Measurements from ENCODE around the gene PAM. TPM values are rescaled to one million over a fixed set of nuclear protein-coding genes. Genes with fewer than 3 reads are reported as not detected.

PAM gene
- total and polyA plus RNA-seq, 4 donors, result 8.2 to 27.5 (median 13.7) TPM

- Histone ChIP-seq H3K27ac (ENCODE audit: low read depth in 1 of 2, low read length in 2 of 2) (no peak overlapping the region), H3K4me1 (ENCODE audit: control insufficient read depth in 4 of 4, insufficient read depth in 4 of 4, low read length in 3 of 4) (no peaks in the 10 kb centered on the region), H3K9ac (ENCODE audit: low read depth in 1 of 2, low read length in 2 of 2) (no peak overlapping the region), H3K4me3 (ENCODE audit: low read depth in 1 of 3, low read length in 3 of 3) (no peak overlapping the region), H3K9me3 (ENCODE audit: control insufficient read depth in 4 of 4, low read length in 3 of 4) (no peaks in the 10 kb centered on the region), H3K36me3 (ENCODE audit: control insufficient read depth in 4 of 4, insufficient read depth in 3 of 4, low read depth in 1 of 4, low read length in 3 of 4) (no peaks in the 10 kb centered on the region), H3K27me3 (ENCODE audit: control insufficient read depth in 4 of 4, insufficient read depth in 4 of 4, low read length in 3 of 4) (no peaks in the 10 kb centered on the region)
- no peak for TF ChIP-seq SP1 (IDR thresholded peaks at IDR 0.05)
- TF ChIP-seq REST (IDR thresholded peaks at IDR 0.05), result no peak
- no peak for TF ChIP-seq RXRA (IDR thresholded peaks at IDR 0.05)
- no peak for TF ChIP-seq YY1 (IDR thresholded peaks at IDR 0.05)
- TF ChIP-seq MAX (IDR thresholded peaks at IDR 0.05), result no peak
- no peak for TF ChIP-seq HNF4G (IDR thresholded peaks at IDR 0.05)
- no peak for TF ChIP-seq JUND (IDR thresholded peaks at IDR 0.05)
- TF ChIP-seq GABPA (IDR thresholded peaks at IDR 0.05 in 1 of 2, conservative IDR thresholded peaks at IDR 0.05 in 1 of 2), result no peak
- no peak for TF ChIP-seq ATF3 (IDR thresholded peaks at IDR 0.05)
- TF ChIP-seq FOXA2 (IDR thresholded peaks at IDR 0.05), result no peak
- no peak for TF ChIP-seq ZBTB33 (IDR thresholded peaks at IDR 0.05)
- TF ChIP-seq HNF4A (conservative IDR thresholded peaks at IDR 0.05), result no peak
- no peak for TF ChIP-seq NR2F2 (IDR thresholded peaks at IDR 0.05)
- no peak for TF ChIP-seq TAF1 (conservative IDR thresholded peaks at IDR 0.05)
- TF ChIP-seq FOXA1 (IDR thresholded peaks at IDR 0.05), result no peak
- no peak for TF ChIP-seq EGR1 (IDR thresholded peaks at IDR 0.05; ENCODE audit: low read depth in 2 of 2)
- 93% methylated on average over 5 of the region's 5 CpGs for WGBS
- no peak for DNase-seq (ENCODE audit: low spot score)
These were observed 165.7 kb downstream of the PAM start for GRCh38 chr5:102920762-102921161.

- Histone ChIP-seq H3K9ac (ENCODE audit: low read depth in 1 of 2, low read length in 2 of 2) (no peak overlapping the region), H3K36me3 (ENCODE audit: control insufficient read depth in 4 of 4, insufficient read depth in 3 of 4, low read depth in 1 of 4, low read length in 3 of 4) (no peaks in the 10 kb centered on the region), H3K4me3 (ENCODE audit: low read depth in 1 of 3, low read length in 3 of 3) (no peak overlapping the region), H3K27ac (ENCODE audit: low read depth in 1 of 2, low read length in 2 of 2) (no peak overlapping the region), H3K4me1 (ENCODE audit: control insufficient read depth in 4 of 4, insufficient read depth in 4 of 4, low read length in 3 of 4) (no peaks in the 10 kb centered on the region), H3K9me3 (ENCODE audit: control insufficient read depth in 4 of 4, low read length in 3 of 4) (no peaks in the 10 kb centered on the region), H3K27me3 (ENCODE audit: control insufficient read depth in 4 of 4, insufficient read depth in 4 of 4, low read length in 3 of 4) (no peaks in the 10 kb centered on the region)
- no peak for TF ChIP-seq RXRA (IDR thresholded peaks at IDR 0.05)
- TF ChIP-seq JUND (IDR thresholded peaks at IDR 0.05), result no peak
- no peak for TF ChIP-seq EGR1 (IDR thresholded peaks at IDR 0.05; ENCODE audit: low read depth in 2 of 2)
- TF ChIP-seq SP1 (IDR thresholded peaks at IDR 0.05), result no peak
- TF ChIP-seq HNF4A (conservative IDR thresholded peaks at IDR 0.05), result no peak
- TF ChIP-seq NR2F2 (IDR thresholded peaks at IDR 0.05), result no peak
- TF ChIP-seq ATF3 (IDR thresholded peaks at IDR 0.05), result no peak
- 85% methylated on average over 1 of the region's 1 CpG for WGBS
- DNase-seq (ENCODE audit: low spot score), result no peak
These were observed 166.4 kb downstream of the PAM start for GRCh38 chr5:102921341-102922044.
